Stimulated activated CD4-positive, alpha-beta T cell treated with anti-CD3 and anti-CD28 coated beads, Interleukin-12 subunit alpha, Interleukin-12 subunit beta, amount 100 ng/mL, for 48 hours (primary cell): ENCODE measurements around the gene C9orf72.
"Not testable (repeated sequence)": the region's sequence is repeated elsewhere in the genome, so short reads cannot be mapped to it uniquely, and the experiment has no call there.

Source experiments
- DNase-seq, 3 donors: peaks; one replicate each; pipeline ENCODE4 v3.0.0-alpha.2; 2020; ENCODE audit warnings: low read depth in 2 of 3, low spot score in 1 of 3

The C9orf72 gene

DNA sequence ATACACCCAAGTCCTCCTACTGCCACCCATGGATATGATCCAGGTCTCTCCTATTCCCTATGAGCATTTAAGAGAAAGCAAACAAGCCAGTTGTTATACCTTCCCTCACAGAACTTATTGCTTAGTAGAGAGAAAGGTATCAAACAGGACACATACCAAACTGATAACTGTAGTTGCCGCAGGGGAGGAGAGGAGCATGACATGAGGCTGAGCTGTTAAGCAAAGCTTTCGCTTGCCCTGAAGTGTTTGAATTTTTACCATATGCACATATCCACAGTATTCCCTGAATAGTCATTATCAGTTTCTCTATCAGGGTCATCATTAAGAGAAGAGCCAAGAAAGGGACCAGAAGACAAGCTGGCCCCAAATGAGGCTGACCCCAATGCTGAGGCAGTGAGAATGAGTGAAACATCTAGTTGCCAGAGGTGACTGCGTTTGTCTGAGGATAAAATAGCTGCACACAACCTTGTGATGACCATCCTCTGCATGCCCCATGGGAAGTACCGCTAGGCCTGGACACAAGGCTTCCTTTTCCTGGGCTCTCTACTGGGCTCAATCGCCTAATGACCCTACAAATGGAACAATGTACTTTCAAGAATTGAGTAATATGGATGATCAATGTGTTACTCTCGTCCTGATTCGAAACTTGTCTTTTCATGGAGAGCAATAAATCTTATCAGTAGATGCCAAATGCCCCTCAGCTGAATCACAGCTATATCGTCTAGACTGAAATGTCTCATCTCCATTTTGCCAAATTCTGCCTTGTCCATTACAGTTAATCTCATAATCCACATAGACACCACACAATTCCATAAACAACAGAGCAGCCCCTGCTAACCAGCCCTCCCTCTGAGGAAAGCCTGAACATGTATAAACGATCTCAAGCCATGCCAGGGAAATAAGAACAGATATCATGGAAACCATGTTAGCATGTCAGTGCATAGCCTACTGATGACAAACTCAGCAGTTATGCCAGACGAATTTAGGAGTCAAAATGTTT is 53.5 kb downstream of the C9orf72 start:
- DNase-seq: no peak

DNA sequence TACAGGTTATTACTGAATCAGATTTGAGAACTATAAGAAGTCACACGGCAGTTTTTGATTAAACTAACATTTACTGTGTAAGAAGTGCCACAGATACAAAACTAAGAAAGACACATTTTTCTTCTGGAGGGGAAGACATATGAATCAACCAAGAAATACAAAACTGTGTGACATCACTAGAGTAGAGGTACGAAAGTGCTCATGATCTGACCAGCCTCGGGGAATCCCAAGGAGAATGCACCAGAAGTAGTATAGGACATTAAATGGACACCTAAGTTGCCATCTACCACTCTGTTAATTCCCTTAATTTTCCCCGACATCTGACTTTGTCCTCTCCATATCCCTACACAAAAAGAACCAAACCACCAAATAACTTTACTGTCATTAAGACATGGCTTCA is 54.5 kb downstream of the C9orf72 start:
- DNase-seq: no peak

DNA sequence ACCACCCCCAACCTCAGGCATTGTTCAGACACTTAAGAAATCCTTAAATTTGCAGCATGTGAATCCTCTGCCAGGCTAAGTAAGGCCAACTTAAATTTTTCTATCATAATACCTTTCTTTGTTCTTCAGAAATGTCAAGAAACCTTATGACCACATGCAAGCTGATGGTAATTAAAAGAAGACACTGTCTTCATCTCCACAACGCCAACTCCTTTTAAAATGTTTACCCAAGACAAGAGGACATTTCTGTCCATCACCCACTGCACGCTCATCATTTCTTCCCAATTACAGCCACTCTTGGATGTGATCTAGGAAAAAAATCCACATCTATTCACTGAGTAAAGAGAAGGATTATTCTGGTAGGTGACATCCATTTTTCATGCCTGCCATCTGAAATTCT is 55.3 kb downstream of the C9orf72 start:
- DNase-seq: no peak

DNA sequence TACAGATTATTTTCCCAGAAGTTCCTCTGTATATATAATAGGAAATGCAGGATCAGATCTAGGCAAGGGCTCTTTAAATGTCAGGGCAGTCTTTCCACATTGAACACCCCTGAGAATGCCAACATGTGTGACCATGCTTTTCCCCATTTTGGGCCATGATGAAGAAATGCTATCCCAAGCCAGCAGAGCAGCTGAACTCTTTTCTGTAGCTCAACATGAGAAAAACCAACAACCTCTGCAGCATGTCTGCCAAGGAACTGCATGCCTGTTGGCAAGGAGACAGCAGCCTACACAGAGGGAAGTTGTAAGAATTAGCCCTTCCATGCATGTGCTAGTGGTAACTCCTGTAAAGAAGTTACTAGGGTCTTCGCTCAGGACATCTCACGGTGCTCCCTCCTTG is 58.7 kb downstream of the C9orf72 start:
- DNase-seq: no peak

DNA sequence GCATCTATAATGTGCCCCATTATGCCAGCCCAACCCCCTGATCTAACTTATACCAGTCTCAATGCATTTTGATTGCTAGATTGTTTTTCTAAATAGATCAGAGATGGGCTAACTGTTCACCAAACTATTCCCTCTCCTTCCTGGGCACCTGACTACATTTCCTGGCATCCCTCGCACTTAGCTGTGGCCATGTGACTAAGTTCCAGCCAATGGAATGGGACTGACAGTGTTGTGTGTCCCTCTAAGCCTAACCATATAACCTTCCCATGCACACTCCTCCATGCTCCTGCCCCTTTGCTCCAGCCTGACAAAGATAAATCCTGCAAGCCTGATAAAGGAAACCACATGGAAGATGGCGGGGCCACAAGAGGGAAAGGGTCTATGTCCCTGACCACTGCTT is 61.5 kb downstream of the C9orf72 start:
- no peak for DNase-seq

DNA sequence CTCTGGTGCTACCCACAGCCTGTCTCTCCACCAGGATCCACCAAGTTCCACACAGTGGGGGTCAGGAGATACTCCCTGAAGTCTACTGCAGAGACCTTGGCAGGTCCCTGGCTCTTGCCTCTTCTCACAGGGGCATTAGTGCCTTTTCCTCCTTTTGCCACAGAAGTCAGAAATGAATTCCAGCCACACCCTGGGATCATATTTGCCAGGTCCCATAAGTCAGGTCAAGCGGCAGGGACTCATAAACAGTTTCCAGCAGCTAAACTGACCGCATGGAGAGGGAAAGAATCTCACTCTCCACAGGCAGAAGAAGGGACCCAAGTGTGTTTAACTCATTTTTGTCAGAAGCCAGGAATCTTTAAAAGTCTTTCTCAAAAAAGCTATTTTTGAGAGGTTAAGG is 62.5 kb downstream of the C9orf72 start:
- no peak for DNase-seq

DNA sequence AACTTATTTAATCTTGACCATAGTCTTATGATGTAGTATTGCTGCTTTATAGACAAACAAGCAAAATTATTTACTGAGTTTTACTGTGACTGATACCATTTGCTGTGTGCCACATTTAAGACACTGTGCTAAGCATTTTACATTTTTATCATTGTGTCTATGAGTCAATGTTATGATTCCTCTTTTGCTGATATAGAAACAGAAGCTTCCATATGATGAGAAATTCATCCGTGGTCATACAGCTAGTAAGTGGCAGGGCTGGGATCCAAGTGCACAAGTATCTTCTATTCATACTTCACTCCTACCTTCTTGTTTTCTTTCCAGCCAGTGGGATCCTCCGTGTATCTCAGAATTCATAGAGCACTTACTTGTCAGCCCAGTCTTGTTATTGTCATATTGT is 66.3 kb downstream of the C9orf72 start:
- no peak for DNase-seq

DNA sequence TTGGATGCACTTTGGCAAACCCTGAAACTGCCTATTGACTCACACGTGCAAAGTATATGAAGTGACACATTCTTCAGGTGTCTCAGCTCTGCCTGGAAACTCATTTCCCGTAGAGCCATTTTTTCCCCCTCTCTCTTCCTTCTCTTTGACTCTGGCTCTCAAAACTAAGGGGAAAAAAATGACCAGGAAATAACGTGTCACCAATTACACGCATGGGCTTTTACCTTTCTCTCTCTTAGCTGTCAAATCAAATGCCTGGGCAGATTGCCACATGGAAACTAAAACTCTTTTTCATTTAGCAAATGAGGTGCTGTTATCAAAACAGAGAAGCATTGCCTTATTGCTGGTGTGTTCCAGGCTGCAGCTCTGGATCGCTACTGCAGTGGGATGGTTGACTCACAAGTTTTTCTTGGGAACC is 67.5 kb downstream of the C9orf72 start:
- DNase-seq: no peak

DNA sequence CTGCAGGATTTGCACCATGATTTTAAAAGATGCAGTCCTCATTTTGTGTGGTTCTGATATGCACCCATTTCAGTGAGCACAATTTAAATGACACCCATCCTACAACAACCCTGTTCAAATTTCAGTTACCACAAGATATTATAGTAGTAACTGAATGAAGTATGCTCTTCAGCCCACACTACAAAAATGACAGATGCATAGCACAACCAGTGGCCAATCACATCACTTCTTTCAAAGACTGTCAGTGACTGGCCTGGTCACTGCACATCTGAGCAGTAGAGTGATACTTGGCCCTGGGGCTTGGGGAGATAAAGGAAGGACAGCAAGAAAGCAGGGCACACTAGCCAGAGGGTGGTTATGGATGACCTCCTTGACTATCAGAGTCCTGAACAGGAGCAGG is 69.0 kb downstream of the C9orf72 start:
- DNase-seq: no peak

DNA sequence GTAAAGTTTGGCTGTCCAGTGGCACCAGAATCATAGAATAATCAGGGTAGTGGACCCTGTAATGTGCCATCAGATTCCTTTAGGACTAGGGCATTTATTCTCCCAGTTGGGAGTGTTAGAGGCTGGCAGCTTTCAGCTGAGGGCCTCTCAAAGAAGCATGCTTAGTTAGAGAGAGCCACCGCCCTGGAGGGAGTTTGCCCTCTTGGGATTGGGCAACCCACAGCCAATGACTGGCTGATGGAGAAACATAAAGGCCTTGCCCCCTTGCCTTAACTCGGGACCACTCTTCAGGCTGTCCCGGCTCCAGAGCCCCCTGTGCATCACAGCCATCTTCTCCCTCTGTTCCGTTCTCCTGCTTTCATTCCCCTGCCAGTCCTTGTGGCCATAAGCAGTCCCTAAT is 69.7 kb downstream of the C9orf72 start:
- no peak for DNase-seq

DNA sequence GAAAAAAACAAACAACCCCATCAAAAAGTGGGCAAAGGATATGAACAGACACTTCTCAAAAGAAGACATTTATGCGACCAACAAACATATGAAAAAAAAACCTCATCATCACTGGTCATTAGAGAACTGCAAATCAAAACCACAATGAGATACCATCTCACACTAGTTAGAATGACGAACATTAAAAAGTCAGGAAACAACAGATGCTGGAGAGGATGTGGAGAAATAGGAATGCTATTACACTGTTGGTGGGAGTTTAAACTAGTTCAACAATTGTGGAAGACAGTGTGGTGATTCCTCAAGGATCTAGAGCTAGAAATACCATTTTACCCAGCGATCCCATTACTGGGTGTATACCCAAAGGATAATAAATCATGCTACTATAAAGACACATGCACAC is 72.4 kb downstream of the C9orf72 start:
- DNase-seq: not testable (repeated sequence)

DNA sequence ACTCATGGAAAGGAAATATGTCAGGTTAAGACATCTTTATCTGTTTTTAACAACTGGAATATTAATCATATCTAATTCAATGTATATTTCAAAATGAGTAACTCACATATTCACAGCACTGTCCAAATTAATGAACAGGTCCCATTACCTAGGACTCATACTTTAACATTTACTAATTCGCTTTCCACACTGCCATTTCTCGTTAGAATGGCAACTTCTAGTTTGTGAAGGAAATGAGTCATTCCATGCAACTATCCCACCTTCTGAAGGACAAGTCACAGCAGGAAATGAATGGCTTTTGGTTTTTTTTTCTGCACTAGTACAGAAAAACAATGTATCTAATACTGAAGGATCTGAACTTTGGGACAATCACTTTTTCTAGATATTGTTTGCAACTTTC is 73.8 kb downstream of the C9orf72 start:
- no peak for DNase-seq

DNA sequence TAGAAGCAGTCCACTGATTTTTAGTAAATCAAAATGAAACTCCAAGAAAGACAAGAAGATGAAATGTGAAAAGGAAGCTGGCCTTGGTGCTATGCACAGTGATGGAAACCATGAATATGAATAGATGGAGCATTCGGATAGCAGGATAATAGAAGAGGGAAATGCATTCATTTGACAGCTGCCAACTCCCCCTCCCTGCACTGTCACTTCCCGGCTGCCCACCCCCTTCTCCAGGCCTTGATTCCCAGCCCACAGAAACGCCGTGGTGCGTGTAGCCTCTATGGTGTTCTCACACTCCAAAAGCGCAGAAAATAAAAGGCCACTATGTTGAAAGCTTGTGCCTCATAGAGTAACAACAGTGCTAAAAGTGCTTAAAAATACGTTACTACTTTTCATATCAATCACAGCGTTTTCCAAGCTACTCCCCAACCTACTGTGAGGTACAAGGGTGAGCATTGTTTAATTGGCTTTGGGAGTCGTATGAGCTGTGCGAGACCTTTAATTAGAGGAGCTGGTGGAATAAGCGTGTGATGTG is 75.3 kb downstream of the C9orf72 start:
- DNase-seq: no peak
